ENCODE data around the gene FOXL3. TPM values are rescaled to one million over a fixed set of nuclear protein-coding genes. Genes with fewer than 3 reads are reported as not detected.

Gene FOXL3
- total RNA-seq, 1 donor from 2014 or later = not detected

DNA sequence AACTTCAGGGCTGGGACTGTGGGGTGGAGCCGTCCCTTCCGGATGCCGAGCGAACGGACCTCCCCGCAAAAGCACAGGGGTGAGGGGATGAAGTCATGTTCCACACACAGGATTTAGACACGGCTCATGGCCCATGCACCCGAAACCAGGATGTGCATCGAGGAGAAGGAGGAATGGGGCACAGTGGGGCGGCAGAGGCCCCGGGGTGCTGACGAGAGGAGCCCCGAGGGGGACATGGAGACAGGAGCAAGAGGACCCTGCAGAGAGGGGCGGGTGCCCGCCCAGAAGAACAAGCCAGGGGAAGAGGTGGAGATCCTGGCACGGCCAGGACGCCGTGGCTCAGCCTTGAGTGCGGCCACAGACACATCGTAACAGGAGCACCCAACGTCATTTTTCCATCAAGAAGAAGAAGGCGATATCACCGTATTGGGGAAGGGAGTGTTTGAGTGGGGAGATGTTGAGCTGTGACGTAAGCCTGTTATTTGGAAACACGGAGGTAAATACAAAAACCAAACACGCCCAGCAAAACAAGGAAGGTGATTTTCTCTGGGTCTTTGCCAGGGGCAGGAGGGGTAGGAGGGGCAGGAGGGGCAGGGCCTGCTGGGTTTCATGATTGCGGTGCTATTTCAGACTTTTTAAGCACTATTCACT lies 25.3 kb upstream of the FOXL3 start:
- intact Hi-C loops (cut with DNase I) = no loop called here
- ATAC-seq (peak; percentile 49), DNase-seq (ENCODE audit: low spot score) (no peak)

DNA sequence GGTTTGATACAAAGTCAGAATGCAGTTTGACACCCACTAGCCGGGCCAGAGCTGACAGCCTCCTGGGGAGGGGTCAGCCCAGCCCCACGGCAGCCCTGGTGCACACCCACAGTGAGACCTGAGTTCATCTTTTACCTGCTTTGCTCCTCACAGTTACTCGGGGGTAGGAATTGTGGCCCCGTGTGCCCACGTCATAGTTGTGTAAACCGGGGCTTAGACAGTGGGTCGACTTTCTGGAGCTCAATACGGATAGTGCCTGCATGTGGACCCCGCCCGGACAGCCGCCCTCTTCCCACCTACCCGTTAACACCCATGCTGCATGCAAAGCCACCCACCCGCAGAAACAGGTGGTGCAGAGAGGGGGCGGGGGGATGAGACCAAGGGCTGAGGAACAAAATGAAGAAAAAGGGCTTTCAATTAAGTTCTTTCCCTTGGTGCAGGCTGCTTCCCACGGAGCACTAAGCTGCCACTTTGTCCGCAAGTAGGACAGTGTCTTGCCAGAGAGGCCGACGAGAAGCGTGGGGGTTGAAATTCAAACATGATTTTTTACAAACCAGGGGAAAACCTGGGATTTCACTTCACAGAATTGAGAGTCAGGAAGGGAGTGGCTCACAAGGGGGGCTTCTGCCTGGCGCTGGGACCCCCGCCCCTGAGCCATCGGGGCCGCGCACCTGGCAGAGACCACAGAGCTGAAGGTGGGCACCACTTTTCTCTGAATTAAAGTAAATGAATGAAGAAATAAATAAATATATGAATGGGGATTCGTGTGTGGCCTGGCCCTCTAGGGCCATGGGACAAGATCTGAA lies 24.6 kb upstream of the FOXL3 start:
- no peak for DNase-seq (ENCODE audit: low spot score)
- ATAC-seq = no peak
- intact Hi-C loops (cut with DNase I) = no loop called here

DNA sequence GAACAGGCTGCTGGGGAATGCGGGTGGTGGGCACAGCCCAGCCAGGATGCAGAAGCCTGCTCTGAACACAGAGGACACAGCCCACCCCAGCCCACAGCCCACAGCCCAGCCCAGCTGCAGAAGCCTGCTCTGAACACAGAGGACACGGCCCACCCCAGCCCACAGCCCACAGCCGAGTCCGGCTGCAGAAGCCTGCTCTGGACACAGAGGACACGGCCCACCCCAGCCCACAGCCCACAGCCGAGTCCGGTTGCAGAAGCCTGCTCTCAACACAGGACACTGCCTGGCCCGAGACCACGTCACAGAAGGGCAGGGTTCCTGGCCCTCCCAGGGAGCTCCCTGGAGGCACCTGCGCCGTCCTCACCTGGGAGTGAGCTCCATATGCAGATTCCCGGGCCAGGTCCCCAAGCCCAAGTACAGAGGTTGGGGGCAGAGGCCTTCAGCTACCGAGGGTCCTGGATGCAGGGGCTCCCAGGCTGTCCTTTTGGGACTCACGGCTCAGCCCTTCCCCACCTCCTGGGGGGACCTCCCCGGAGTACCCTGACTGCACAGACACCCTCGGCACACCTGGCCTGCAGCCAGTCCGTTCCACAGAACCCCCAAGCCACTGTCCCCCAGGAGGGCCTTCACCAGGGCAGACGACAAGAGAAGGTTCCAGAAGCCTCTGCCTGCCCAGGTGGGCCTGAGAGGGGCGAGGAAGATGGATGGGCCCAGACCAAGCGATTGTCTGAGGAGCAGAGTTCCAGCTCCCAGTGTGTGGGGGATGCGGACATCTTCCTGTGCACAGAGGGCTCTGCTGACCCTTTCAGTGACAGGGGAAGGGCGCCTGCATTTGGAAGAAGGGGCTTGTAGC lies 23.7 kb upstream of the FOXL3 start:
- DNase-seq (ENCODE audit: low spot score) (no peak), ATAC-seq (peak; percentile 5)
- intact Hi-C loops (cut with DNase I) = no loop called here

DNA sequence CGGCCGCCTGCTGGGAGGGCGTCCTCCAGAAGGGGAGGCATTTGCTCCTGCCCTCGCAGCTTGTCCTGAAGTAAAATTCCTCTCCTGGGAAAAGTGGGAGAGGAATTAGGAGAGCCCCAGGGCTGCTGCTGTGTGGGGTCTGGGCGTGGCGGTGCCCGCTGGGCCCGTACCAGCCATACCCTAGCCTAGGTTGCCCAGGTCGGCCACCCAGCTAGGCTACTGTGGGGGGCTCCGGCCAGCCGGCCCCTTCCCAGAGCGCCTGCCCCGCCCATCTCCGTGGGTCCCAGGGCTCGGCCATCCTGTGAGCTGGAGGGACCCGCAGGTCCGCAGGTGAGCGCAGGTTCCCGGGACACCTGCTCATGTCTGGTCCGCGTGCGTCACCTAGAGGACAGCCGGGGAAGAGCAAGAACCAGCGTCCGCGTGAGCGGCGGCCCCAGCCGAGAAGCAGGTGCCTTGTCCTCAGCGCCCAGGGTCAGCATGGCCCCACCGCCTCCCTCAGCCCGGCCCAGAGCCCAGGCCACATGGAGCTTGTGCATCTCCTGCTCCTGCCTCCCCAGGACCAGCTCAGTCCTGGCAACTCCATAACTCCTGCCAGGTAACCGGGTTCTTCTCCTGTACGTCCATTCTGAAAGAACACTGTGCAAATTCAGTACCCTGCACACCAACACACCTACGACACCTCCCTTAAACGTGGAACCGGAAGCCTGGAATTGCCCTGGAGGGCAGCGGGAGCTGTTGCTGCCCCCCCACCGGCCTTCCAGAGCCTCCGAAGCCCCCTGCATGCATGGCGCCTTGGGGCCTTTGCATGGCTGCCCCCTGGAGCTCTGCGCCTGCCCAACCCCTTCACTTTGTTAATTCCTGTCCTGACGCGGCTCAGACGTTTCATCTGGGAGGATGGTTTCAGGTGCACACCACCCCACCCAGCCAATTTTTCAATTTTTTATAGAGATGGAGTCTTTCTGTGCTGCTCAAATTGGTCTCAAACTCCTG lies 22.8 kb upstream of the FOXL3 start:
- DNase-seq (ENCODE audit: low spot score) = no peak
- no peak for ATAC-seq
- intact Hi-C loops (cut with DNase I) = no loop called here

GRCh38 chr7:268991-269390 lies 21.0 kb upstream of the FOXL3 start:
- intact Hi-C loops (cut with DNase I) = no loop called here
- ATAC-seq (no peak), DNase-seq (ENCODE audit: low spot score) (no peak)

DNA sequence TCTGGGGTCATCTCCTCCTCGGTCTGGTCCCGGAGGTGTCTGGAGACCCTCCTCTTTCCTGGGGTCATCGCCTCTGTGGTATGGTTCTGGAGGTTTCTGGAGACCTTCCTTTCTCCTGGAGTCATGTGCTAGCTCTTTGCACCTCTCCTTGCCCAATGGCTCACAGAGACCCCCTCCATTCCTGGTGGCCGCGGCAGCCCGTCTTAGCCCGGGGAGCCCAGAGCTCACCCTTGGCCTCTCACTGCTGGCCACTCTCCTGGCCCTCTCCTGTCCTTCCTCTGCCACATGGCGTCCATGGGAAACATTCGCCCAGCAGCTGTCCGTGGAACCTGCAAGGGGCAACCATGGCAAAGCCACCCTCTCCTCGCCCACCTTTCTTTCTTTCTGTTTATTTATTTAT lies 20.2 kb upstream of the FOXL3 start:
- DNase-seq (ENCODE audit: low spot score) (no peak), ATAC-seq (no peak)
- intact Hi-C loops (cut with DNase I) = no loop called here

DNA sequence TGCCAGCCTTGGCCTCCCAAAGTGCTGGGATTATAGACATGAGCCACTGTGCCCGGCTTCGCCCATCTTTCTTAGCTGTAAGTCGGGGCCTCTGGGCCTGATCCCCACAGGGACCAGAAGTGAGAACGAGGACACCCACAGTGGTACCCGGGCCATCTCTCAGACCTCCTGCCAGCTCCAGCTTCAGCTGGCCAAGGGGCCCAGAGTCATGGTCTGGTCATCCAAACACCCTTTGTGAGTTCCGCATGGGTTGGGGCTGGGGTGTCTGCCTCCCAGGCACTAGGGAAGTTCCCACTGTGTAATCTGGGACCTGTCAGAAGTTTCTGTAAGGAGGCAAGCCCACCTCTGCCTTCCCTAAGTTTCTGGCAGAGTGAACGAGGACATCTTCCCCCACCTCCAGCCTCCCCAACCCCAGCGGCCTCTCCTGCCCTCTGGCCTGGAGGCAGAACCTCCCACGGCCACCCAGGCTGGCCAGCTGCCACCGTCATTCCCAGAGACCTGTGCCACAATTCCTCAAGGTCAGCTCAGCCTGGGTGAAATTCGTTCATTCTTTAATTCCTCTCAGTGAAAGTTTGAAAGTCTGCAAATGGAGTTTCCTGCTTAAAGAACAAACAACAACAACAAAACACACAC lies 19.5 kb upstream of the FOXL3 start:
- no peak for ATAC-seq
- intact Hi-C loops (cut with DNase I) = no loop called here
- DNase-seq (ENCODE audit: low spot score) = no peak

DNA sequence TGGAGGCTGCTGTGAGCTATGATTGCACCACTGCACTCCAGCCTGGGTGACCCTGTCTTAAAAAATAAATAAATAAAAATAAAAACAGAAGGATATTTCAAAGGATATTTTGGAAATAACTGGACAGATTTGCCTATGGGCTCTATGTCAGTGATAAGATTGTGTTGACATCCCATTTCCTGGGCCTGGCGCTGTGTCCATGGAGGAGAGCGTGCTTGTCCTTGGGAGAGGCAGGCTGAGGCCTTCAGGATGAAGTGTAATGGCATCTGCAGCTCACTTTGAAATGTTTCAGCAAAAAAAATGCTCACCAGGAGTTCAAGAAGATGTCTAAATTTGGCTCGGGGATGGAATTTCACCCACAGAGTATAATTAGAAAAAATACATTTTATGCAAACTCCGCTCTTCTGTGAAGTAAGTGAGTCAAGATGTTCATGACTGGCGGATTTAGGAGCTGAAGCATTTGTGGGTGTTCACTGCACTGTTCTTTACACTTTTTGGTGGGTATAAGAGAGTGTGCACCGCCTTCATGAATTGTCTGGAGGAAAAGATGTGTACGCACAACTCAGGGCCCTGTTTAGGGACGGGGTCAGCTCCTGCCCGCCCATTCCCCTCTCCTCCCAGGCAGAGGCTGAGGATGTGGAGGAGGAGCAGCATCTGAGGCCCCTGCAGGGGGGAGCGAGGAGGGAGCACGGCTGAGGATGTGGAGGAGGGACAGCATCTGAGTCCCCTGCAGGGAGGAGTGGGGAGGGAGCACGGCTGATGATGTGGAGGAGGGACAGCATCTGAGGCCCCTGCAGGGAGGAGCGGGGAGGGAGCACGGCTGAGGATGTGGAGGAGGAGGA lies 18.5 kb upstream of the FOXL3 start:
- ATAC-seq (no peak), DNase-seq (ENCODE audit: low spot score) (no peak)
- intact Hi-C loops (cut with DNase I) = no loop called here

- DNase-seq (ENCODE audit: low spot score) (no peak), ATAC-seq (no peak)
- intact Hi-C loops (cut with DNase I) = no loop called here
Observed at GRCh38 chr7:272108-272615, 17.8 kb upstream of the FOXL3 start.

- intact Hi-C loops (cut with DNase I) = no loop called here
- ATAC-seq (no peak), DNase-seq (ENCODE audit: low spot score) (no peak)
Observed at GRCh38 chr7:272631-273030, 17.3 kb upstream of the FOXL3 start.

GRCh38 chr7:273327-273726 lies 16.6 kb upstream of the FOXL3 start:
- DNase-seq (ENCODE audit: low spot score) (no peak), ATAC-seq (no peak)

GRCh38 chr7:274266-274665 lies 15.7 kb upstream of the FOXL3 start:
- no peak for ATAC-seq
- intact Hi-C loops (cut with DNase I) = no loop called here
- no peak for DNase-seq (ENCODE audit: low spot score)

More at GRCh38 chr7:273327-273726, 16.6 kb upstream of the FOXL3 start:
- intact Hi-C loops (cut with DNase I) = no loop called here

DNA sequence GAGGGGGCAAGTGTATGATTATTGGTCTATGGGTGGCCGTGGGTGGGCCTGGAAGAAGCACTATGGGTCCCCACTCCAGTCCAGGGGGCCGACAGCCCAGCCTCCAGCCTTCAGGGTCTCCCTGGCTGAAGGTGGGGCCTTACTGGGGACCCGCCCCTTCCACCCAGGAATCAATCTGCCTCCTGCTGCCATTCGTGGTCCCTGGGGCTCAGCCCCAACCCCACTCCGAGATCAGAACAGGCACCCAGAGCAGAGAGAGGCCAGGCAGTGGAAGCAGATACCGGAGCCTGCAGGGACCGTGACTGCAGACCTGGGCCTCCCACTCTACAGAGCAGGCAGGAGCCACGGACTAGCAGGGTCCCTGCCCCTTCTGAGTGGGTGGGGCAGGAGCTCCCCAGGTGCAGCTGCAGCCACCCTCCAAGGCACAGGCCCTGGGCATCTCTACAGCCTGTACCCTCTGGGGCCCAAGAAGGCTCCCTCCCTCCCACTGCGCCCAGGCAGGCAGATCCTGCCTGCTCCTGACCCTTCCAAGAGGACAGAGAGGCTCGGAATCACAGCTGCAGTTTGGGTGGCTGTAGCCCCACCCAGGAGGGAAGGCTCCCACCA lies 13.6 kb upstream of the FOXL3 start:
- DNase-seq (ENCODE audit: low spot score) (no peak), ATAC-seq (no peak)
- intact Hi-C loops (cut with DNase I) = no loop called here

DNA sequence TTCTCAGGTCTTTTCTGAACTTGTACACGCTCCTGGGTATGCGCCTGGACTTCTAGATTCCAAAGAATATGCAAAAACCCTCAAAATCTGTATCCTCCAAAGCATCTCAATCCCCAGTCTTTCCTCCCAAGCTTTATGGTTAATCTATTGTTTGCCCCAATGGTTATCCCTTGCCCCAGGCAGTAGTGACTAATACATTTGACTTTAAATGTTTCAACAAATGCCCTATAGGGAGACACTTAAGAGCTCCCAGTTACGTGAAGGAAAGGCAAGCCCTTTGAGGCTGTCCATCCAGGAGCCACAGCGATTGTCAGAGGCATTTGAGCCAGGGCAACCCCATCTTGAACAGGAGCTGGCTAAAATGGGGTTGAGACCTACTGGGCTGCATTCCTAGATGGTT lies 12.7 kb upstream of the FOXL3 start:
- intact Hi-C loops (cut with DNase I) = no loop called here
- ATAC-seq (no peak), DNase-seq (ENCODE audit: low spot score) (no peak)

- intact Hi-C loops (cut with DNase I) = no loop called here
- DNase-seq (ENCODE audit: low spot score) (no peak), ATAC-seq (no peak)
Observed at GRCh38 chr7:278081-278480, 11.9 kb upstream of the FOXL3 start.

DNA sequence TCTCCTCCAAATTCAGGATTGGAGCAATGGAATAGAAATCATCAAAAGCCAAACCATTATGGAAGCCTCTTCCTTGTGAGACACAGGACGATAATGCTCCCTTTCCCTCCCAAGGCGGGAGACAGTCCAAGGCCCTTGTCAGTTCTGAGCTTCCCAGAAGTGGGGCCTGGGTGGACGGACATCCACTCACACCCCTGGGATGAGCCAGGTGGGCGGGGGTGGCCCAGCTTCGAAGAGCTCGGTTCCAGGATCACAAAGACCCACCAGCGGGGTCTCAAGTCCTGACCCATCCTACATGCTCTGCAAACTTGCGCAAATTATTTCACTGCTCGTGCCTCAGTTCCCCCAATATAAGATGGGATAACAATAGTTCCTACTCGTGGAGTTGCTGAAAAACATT lies 10.1 kb upstream of the FOXL3 start:
- intact Hi-C loops (cut with DNase I) = no loop called here
- ATAC-seq (no peak), DNase-seq (ENCODE audit: low spot score) (no peak)

- intact Hi-C loops (cut with DNase I) = no loop called here
- DNase-seq (ENCODE audit: low spot score) (no peak), ATAC-seq (no peak)
Observed at GRCh38 chr7:280461-280860, 9.5 kb upstream of the FOXL3 start.
